Ovary (tissue), 1 donor: Measurements from ENCODE around the gene TTC39A.

Experiments
- EP300 ChIP-seq: sonication (generic); formaldehyde crosslinking; IDR thresholded peaks from one replicate; pipeline ENCODE4 v1.6.1; 2017; ENCODE audit warnings: antibody characterized with exemption
- POLR2A ChIP-seq: fragments of 450-650 bp; IDR thresholded peaks from one replicate; pipeline ENCODE4 v1.6.1; 2017; ENCODE audit warnings: antibody characterized with exemption, mild to moderate bottlenecking, moderate library complexity

DNA sequence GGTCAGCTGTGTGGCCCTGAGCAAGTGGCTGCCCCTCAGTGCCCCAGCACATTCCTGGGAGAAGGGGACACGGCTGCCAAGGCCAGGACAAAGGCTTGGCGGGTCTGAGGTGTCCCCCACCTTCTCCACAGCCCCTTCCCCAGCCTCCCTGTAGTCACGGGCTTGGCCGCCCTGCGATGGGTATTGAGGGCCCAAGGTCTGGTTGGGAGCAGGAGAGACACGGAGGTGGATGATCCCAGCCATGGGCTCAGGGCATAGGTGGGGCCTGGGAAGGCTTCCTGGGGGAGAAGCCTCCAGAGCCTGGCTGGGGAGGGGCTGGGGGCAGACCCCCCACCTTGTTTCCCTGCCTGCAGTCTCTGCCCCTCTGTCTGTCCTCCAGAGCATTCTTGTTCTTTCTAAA lies 27.0 kb downstream of the TTC39A start:
- TF ChIP-seq EP300, result no peak
- no peak for TF ChIP-seq POLR2A
